ENCODE measurements around the gene LIN7A. TPM values are rescaled to one million over a fixed set of nuclear protein-coding genes. Genes with fewer than 3 reads are reported as not detected.

LIN7A gene
- total RNA-seq, 1 donor from 2014 or later, result 7.2 TPM

- no peak for DNase-seq (ENCODE audit: low spot score)
These were observed 185.3 kb downstream of the LIN7A start for GRCh38 chr12:80752464-80752863.

DNA sequence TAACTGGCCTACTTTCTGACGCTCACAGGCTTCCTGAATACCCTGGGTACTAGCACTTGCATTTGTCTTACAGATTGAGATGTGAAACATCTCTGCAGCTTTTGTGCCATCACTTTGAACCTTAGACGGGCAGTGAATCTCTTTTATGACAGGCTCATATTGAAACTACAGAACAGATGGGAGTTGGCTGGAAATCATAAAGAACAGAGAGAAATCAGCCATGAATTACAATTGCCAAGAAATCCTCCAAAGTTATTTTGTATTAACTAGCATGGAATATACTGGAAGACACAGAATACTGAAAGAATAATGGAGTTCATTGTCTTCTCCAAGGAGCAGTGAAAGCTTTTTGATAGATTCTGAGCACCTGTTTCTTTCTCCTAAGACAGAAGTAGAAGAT, 188.3 kb downstream of the LIN7A start:
- DNase-seq (ENCODE audit: low spot score), result no peak

DNA sequence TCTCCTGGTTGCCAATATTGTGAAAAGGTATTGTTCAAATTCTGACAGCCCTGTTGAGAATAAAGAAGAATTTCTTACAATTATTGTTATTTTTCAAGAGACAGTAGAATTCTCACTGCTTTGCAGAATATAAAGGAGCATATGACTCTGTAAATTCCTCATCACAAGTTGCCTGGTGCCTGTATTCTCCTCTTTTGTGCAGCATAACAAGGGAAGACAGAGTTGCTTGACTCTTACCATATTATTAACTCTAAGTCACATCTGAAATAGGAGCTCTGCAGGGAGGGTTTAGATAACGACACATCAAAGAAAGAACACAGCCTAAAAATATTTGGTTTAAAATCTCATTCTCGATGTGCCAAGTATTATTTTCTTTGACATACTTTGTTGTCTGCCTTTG, 189.9 kb downstream of the LIN7A start:
- DNase-seq (ENCODE audit: low spot score), result no peak

- DNase-seq (ENCODE audit: low spot score), result no peak
These were observed 191.8 kb downstream of the LIN7A start for GRCh38 chr12:80745851-80746505.

Other genes starting within 250 kb of the LIN7A start
- gene MYF6, start 230.3 kb downstream of the LIN7A start, total RNA-seq, result not detected
- gene MYF5, start 221.0 kb downstream of the LIN7A start, total RNA-seq, result not detected
- gene ACSS3, start 140.1 kb upstream of the LIN7A start, total RNA-seq, result 23.4 TPM